ENCODE data around the gene YWHAQ.

GRCh38 chr2:9614562-9614961 lies 16.2 kb downstream of the YWHAQ start:
- TF ChIP-seq PATZ1 (CRISPR knock-in tag; IDR thresholded peaks at IDR 0.05; ENCODE audit: borderline replicate concordance) (no peak), ZNF8 (CRISPR knock-in tag; IDR thresholded peaks at IDR 0.05) (no peak), ZFP3 (CRISPR knock-in tag; IDR thresholded peaks at IDR 0.05) (no peak), OSR1 (CRISPR knock-in tag; IDR thresholded peaks at IDR 0.05) (no peak), CREB5 (CRISPR knock-in tag; IDR thresholded peaks at IDR 0.05; ENCODE audit: low read depth) (no peak), TOX (CRISPR knock-in tag; IDR thresholded peaks at IDR 0.05; ENCODE audit: borderline replicate concordance) (no peak)

All from SK-N-SH treated with all-trans-retinoic acid at 6 μM for 48 hours (cell line).